ENCODE data around the gene MAP7.
"Not testable (repeated sequence)": the region's sequence is repeated elsewhere in the genome, so short reads cannot be mapped to it uniquely, and the experiment has no call there.

MAP7 gene

GRCh38 chr6:136331461-136331860 lies 218.8 kb downstream of the MAP7 start:
- DNase-seq, result no peak

- no peak for DNase-seq
Measured at GRCh38 chr6:136330634-136331033, 219.6 kb downstream of the MAP7 start.

- DNase-seq, result no peak
Measured at GRCh38 chr6:136326038-136326553, 224.1 kb downstream of the MAP7 start.

- DNase-seq, result no peak
Measured at GRCh38 chr6:136324686-136325380, 225.4 kb downstream of the MAP7 start.

GRCh38 chr6:136323431-136324112 lies 226.7 kb downstream of the MAP7 start:
- no peak for DNase-seq

- no peak for DNase-seq
Measured at GRCh38 chr6:136319732-136320131, 230.5 kb downstream of the MAP7 start.

- DNase-seq, result no peak
Measured at GRCh38 chr6:136318676-136319075, 231.5 kb downstream of the MAP7 start.

- DNase-seq, result no peak
Measured at GRCh38 chr6:136317971-136318370, 232.3 kb downstream of the MAP7 start.

GRCh38 chr6:136317021-136317694 lies 233.1 kb downstream of the MAP7 start:
- DNase-seq, result peak; percentile 21 to 44

GRCh38 chr6:136315594-136315993 lies 234.6 kb downstream of the MAP7 start:
- no peak for DNase-seq

- DNase-seq, result no peak
Measured at GRCh38 chr6:136312975-136313374, 237.2 kb downstream of the MAP7 start.

- DNase-seq, result no peak
Measured at GRCh38 chr6:136309729-136310311, 240.4 kb downstream of the MAP7 start.

GRCh38 chr6:136309171-136309570 lies 241.1 kb downstream of the MAP7 start:
- DNase-seq, result no peak

GRCh38 chr6:136308469-136308868 lies 241.8 kb downstream of the MAP7 start:
- DNase-seq, result not testable (repeated sequence)

GRCh38 chr6:136307351-136307750 lies 242.9 kb downstream of the MAP7 start:
- DNase-seq, result no peak

- no peak for DNase-seq
Measured at GRCh38 chr6:136306466-136306865, 243.8 kb downstream of the MAP7 start.

- no peak for DNase-seq
Measured at GRCh38 chr6:136304410-136304809, 245.8 kb downstream of the MAP7 start.

- DNase-seq, result no peak
Measured at GRCh38 chr6:136303516-136303915, 246.7 kb downstream of the MAP7 start.

GRCh38 chr6:136294621-136295020 lies 255.6 kb downstream of the MAP7 start:
- DNase-seq, result no peak

Data from stimulated activated CD4-positive, alpha-beta T cell treated with anti-CD3 and anti-CD28 coated beads, Interleukin-4, amount 100 ng/mL, for 4 hours (primary cell).